GM12865 (cell line): Measurements from ENCODE around the gene NBEA.

ENCODE experiments used
- DNase-seq: peaks from one replicate; pipeline ENCODE4 v3.0.0; 2010; ENCODE audit warnings: low read depth
- H3K4me3 ChIP-seq: 2 replicates; pipeline ENCODE4 v1.5.1; 2011; ENCODE audit warnings: mild to moderate bottlenecking, low read depth, low read length, control low read depth
- TF ChIP-seq, protein P1 (sequence below): IDR thresholded peaks from 2 replicates; pipeline ENCODE4 v1.5.1; 2011; ENCODE audit warnings: low read length, control low read depth, low read depth, inconsistent platforms; ENCODE audit not compliant: insufficient read depth; ENCODE audit errors: missing control alignments

NBEA gene

GRCh38 chr13:35500144-35500543 is 558.1 kb downstream of the NBEA start:
- DNase-seq: no peak
- no peak overlapping the region for H3K4me3 ChIP-seq
- TF ChIP-seq, protein P1, sequence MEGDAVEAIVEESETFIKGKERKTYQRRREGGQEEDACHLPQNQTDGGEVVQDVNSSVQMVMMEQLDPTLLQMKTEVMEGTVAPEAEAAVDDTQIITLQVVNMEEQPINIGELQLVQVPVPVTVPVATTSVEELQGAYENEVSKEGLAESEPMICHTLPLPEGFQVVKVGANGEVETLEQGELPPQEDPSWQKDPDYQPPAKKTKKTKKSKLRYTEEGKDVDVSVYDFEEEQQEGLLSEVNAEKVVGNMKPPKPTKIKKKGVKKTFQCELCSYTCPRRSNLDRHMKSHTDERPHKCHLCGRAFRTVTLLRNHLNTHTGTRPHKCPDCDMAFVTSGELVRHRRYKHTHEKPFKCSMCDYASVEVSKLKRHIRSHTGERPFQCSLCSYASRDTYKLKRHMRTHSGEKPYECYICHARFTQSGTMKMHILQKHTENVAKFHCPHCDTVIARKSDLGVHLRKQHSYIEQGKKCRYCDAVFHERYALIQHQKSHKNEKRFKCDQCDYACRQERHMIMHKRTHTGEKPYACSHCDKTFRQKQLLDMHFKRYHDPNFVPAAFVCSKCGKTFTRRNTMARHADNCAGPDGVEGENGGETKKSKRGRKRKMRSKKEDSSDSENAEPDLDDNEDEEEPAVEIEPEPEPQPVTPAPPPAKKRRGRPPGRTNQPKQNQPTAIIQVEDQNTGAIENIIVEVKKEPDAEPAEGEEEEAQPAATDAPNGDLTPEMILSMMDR: no peak

DNA sequence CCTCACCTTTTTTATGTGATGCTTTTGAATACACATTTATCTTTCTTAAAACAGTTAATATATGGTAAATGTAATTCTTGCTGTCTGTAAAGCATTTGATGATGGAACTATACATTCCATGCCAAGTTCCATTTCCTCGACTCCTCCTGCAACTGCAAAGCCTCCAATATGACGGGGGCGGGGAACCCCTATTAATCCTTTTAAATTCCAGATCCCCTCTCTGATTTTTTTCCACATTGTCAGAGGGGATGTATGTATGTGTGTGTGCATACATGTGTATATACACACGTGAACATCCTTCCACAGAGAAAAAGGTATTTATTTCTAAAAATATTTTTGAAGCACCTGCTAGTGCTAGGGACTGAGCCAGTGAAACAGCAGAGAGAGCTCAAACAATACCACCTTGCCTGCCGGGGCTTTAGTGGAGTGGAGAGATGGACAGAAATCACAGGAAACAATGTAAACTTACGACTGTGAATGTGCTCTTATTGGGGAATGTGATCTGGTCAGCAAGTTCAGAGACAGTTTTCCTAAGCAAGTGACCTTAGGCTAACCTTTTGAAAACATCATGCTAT is 559.7 kb downstream of the NBEA start:
- TF ChIP-seq, protein P1: no peak
- DNase-seq: no peak
- no peak overlapping the region for H3K4me3 ChIP-seq

GRCh38 chr13:35502456-35502855 is 560.4 kb downstream of the NBEA start:
- H3K4me3 ChIP-seq: no peak overlapping the region
- TF ChIP-seq, protein P1: no peak
- no peak for DNase-seq

DNA sequence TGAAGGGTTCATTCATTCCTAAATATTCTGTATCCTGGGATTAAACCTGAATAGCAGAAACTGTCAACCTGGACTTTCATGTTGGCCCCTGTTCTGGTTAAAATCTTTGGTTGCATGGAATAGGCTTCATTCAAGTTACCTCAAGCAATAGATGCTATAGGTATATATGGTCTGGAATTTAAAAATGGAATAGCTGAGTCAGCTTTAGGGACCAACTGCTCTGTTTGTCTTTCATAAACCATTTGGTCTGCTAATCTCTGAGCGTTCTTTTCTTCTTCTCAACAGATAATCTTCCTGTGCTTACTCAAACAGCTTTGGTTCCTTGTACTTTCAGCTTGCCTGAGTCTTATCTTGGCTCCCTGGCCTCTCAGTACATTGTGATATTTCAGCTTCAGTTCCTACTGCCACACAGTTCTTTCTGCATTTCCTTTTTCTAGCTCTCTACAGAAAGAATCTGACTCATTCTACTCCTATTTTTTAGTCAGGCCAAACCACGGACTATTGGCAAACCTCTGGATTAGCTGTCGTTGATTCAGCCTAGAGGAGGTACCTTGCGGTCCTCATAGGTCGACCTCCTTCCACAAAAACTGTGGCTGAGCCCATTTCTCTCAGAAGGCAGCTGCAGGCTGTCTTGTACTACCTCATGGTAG is 570.3 kb downstream of the NBEA start:
- DNase-seq: no peak
- TF ChIP-seq, protein P1: no peak
- H3K4me3 ChIP-seq: no peak overlapping the region

GRCh38 chr13:35514061-35514477 is 572.0 kb downstream of the NBEA start:
- TF ChIP-seq, protein P1: no peak
- H3K4me3 ChIP-seq: no peak overlapping the region
- DNase-seq: no peak

- H3K4me3 ChIP-seq: no peak overlapping the region
- no peak for DNase-seq
Observed at GRCh38 chr13:35514801-35515502, 572.9 kb downstream of the NBEA start.

More at GRCh38 chr13:35514801-35515502, 572.9 kb downstream of the NBEA start:
- TF ChIP-seq, protein P1: no peak
